ENCODE measurements around the gene PIK3R3. TPM values are rescaled to one million over a fixed set of nuclear protein-coding genes. Genes with fewer than 3 reads are reported as not detected.

The PIK3R3 gene
- total RNA-seq, 1 donor from 2014 or later = 1.8 TPM

GRCh38 chr1:46152016-46152415, 19.6 kb upstream of the PIK3R3 start:
- FAIRE-seq (no peak), DNase-seq (ENCODE audit: low read depth) (peak; percentile 31)
- H3K36me3 ChIP-seq (ENCODE audit: control insufficient read depth, insufficient read depth, low read length) = no peaks in the 10 kb centered on the region
- H3K27me3 ChIP-seq (ENCODE audit: control insufficient read depth, insufficient read depth, low read length) = no peaks in the 10 kb centered on the region
- TF ChIP-seq CTCF (IDR thresholded peaks at IDR 0.05; ENCODE audit: insufficient read depth, low read length, severe bottlenecking) = no peak
- H3K4me3 ChIP-seq (ENCODE audit: low read depth, low read length) = no peak overlapping the region

GRCh38 chr1:46150085-46150484, 17.7 kb upstream of the PIK3R3 start:
- FAIRE-seq (no peak), DNase-seq (ENCODE audit: low read depth) (no peak)
- Histone ChIP-seq H3K36me3 (ENCODE audit: control insufficient read depth, insufficient read depth, low read length) (no peaks in the 10 kb centered on the region), H3K27me3 (ENCODE audit: control insufficient read depth, insufficient read depth, low read length) (no peaks in the 10 kb centered on the region), H3K4me3 (ENCODE audit: low read depth, low read length) (no peak overlapping the region)
- no peak for TF ChIP-seq CTCF (IDR thresholded peaks at IDR 0.05; ENCODE audit: insufficient read depth, low read length, severe bottlenecking)

- no peak for TF ChIP-seq CTCF (IDR thresholded peaks at IDR 0.05; ENCODE audit: insufficient read depth, low read length, severe bottlenecking)
These were observed 15.9 kb upstream of the PIK3R3 start for GRCh38 chr1:46148318-46148717.

GRCh38 chr1:46137916-46138315, 5.5 kb upstream of the PIK3R3 start:
- TF ChIP-seq CTCF (IDR thresholded peaks at IDR 0.05; ENCODE audit: insufficient read depth, low read length, severe bottlenecking) = no peak
- FAIRE-seq = no peak
- Histone ChIP-seq H3K4me3 (ENCODE audit: low read depth, low read length) (no peak overlapping the region), H3K27me3 (ENCODE audit: control insufficient read depth, insufficient read depth, low read length) (no peaks in the 10 kb centered on the region), H3K36me3 (ENCODE audit: control insufficient read depth, insufficient read depth, low read length) (no peaks in the 10 kb centered on the region)
- DNase-seq (ENCODE audit: low read depth) = no peak

More at GRCh38 chr1:46148318-46148717, 15.9 kb upstream of the PIK3R3 start:
- DNase-seq (ENCODE audit: low read depth) (no peak), FAIRE-seq (no peak)
- Histone ChIP-seq H3K36me3 (ENCODE audit: control insufficient read depth, insufficient read depth, low read length) (no peaks in the 10 kb centered on the region), H3K27me3 (ENCODE audit: control insufficient read depth, insufficient read depth, low read length) (no peaks in the 10 kb centered on the region), H3K4me3 (ENCODE audit: low read depth, low read length) (no peak overlapping the region)

- no peak for DNase-seq (ENCODE audit: low read depth)
- H3K36me3 ChIP-seq (ENCODE audit: control insufficient read depth, insufficient read depth, low read length) = no peaks in the 10 kb centered on the region
- H3K4me3 ChIP-seq (ENCODE audit: low read depth, low read length) = no peak overlapping the region
- TF ChIP-seq CTCF (IDR thresholded peaks at IDR 0.05; ENCODE audit: insufficient read depth, low read length, severe bottlenecking) = no peak
- no peak for FAIRE-seq
- H3K27me3 ChIP-seq (ENCODE audit: control insufficient read depth, insufficient read depth, low read length) = no peaks in the 10 kb centered on the region
These were observed 4.3 kb upstream of the PIK3R3 start for GRCh38 chr1:46136711-46137110.

- TF ChIP-seq CTCF (IDR thresholded peaks at IDR 0.05; ENCODE audit: insufficient read depth, low read length, severe bottlenecking) = no peak
- FAIRE-seq (no peak), DNase-seq (ENCODE audit: low read depth) (peak; percentile 95)
- no peaks in the 10 kb centered on the region for H3K27me3 ChIP-seq (ENCODE audit: control insufficient read depth, insufficient read depth, low read length)
- H3K4me3 ChIP-seq (ENCODE audit: low read depth, low read length) = no peak overlapping the region
- H3K36me3 ChIP-seq (ENCODE audit: control insufficient read depth, insufficient read depth, low read length) = no peaks in the 10 kb centered on the region
These were observed 2.4 kb upstream of the PIK3R3 start for GRCh38 chr1:46134660-46135331.

Measured in bronchial epithelial cell (primary cell).